K562 (cell line): ENCODE data around the gene ACADM. TPM values are rescaled to one million over a fixed set of nuclear protein-coding genes. Genes with fewer than 3 reads are reported as not detected.
A peak's percentile ranks its signal among the peaks of the same experiment; 100 is the strongest.

Source experiments
- CC2D1A ChIP-seq: fragments of 450-650 bp; IDR thresholded peaks from 2 replicates; pipeline ENCODE4 v1.6.1; 2017; ENCODE audit warnings: mild to moderate bottlenecking
- IRF2 ChIP-seq: sonication (generic); formaldehyde crosslinking; IDR thresholded peaks from 2 replicates; pipeline ENCODE4 v1.8.1; 2022; ENCODE audit warnings: mild to moderate bottlenecking, missing genetic modification reagents
- MEF2A ChIP-seq: IDR thresholded peaks from 2 replicates; pipeline ENCODE4 v1.6.1; 2011; ENCODE audit warnings: low read depth, mild to moderate bottlenecking, low read length, moderate library complexity; ENCODE audit not compliant: control insufficient read depth
- MTA2 ChIP-seq: fragments of 450-650 bp; IDR thresholded peaks from 2 replicates; pipeline ENCODE4 v1.6.1; 2016; ENCODE audit warnings: low read depth
- POLR2A ChIP-seq: fragments of 450-650 bp; conservative IDR thresholded peaks from 2 replicates; pipeline ENCODE4 v1.6.1; 2016
- POLR3A ChIP-seq: IDR thresholded peaks from 2 replicates; pipeline ENCODE4 v1.6.1; 2011; ENCODE audit warnings: borderline replicate concordance, mild to moderate bottlenecking, moderate library complexity; ENCODE audit not compliant: insufficient read length, insufficient read depth; ENCODE audit errors: extremely low read depth
- RB1 ChIP-seq: fragments of 450-650 bp; IDR thresholded peaks from 2 replicates; pipeline ENCODE4 v1.6.1; 2017; ENCODE audit warnings: low read depth, mild to moderate bottlenecking
- TBL1XR1 ChIP-seq, 2 experiments: IDR thresholded peaks; 2 replicates each; pipeline ENCODE4 v1.6.1; 2012; ENCODE audit warnings: improper control_type of control experiment in 2 of 2, low read length in 2 of 2, mild to moderate bottlenecking in 1 of 2
- ZC3H11A ChIP-seq: IDR thresholded peaks from 2 replicates; pipeline ENCODE4 v1.6.1; 2012; ENCODE audit warnings: low read depth, low read length, improper control_type of control experiment
- ZNF124 ChIP-seq: sonication (generic); formaldehyde crosslinking; IDR thresholded peaks from 2 replicates; pipeline ENCODE4 v1.8.1; 2022; ENCODE audit warnings: missing genetic modification reagents
- polyA plus RNA-seq, 8 experiments: library from polyadenylated mRNA; depleted of rRNA in 4 of 8; stranded (reverse) in 5 of 8; unstranded in 3 of 8; fragments of >200 nt; fragmentation: Nextera tagmentation in 2 of 8; fragmentation: Illumina TruSeq in 1 of 8; extraction: Ambion mirVana in 2 of 8; extraction: Trizol in 1 of 8; gene quantifications; 2 replicates each; pipeline versions ENCODE4 v1.2.1 to v1.2.3, GENCODE V29; 2011 to 2014; ENCODE audit warnings: inconsistent platforms in 1 of 8, missing spikeins in 1 of 8
- total RNA-seq, 7 experiments: library from RNA; depleted of rRNA in 6 of 7; stranded (reverse); fragments of >200 nt in 6 of 7; fragmentation: Illumina TruSeq in 2 of 7; extraction: Trizol in 2 of 7; gene quantifications; 2 replicates each; pipeline versions ENCODE4 v1.2.1 to v1.2.3, GENCODE V29; 2011 to 2021; ENCODE audit warnings: low replicate concordance in 1 of 7
- TF ChIP-seq, protein P1 (sequence below): fragments of 450-650 bp; formaldehyde crosslinking; IDR thresholded peaks from 2 replicates; pipeline ENCODE4 v1.4.0; 2022; ENCODE audit warnings: missing genetic modification characterization
- TF ChIP-seq, protein P2 (sequence below): sonication (generic); formaldehyde crosslinking; IDR thresholded peaks from 2 replicates; pipeline ENCODE4 v1.8.1; 2023; ENCODE audit warnings: missing genetic modification reagents, mild to moderate bottlenecking, borderline replicate concordance
- TF ChIP-seq, protein P3 (sequence below), 2 experiments: IDR thresholded peaks; 2 replicates each; pipeline ENCODE4 v1.6.1; 2012; ENCODE audit warnings: improper control_type of control experiment in 2 of 2, low read depth in 2 of 2, low read length in 2 of 2, borderline replicate concordance in 1 of 2
- TF ChIP-seq, protein P4 (sequence below): fragments of 250-450 bp; sonication (Bioruptor Pico); IDR thresholded peaks from 2 replicates; pipeline ENCODE4 v1.4.0; 2020; ENCODE audit warnings: mild to moderate bottlenecking
- TF ChIP-seq, protein P5 (sequence below): fragments of 450-650 bp; conservative IDR thresholded peaks from 2 replicates; pipeline ENCODE4 v1.6.1; 2016; ENCODE audit warnings: missing genetic modification characterization, low read depth, mild to moderate bottlenecking, missing compliant biosample characterization, moderate library complexity

ACADM gene
- total and polyA plus RNA-seq, 9 of the 15 experiments (the other 6 are each of a cell fraction or from before 2014, with no cell fraction given): 82.5 to 156 (median 123) TPM

DNA sequence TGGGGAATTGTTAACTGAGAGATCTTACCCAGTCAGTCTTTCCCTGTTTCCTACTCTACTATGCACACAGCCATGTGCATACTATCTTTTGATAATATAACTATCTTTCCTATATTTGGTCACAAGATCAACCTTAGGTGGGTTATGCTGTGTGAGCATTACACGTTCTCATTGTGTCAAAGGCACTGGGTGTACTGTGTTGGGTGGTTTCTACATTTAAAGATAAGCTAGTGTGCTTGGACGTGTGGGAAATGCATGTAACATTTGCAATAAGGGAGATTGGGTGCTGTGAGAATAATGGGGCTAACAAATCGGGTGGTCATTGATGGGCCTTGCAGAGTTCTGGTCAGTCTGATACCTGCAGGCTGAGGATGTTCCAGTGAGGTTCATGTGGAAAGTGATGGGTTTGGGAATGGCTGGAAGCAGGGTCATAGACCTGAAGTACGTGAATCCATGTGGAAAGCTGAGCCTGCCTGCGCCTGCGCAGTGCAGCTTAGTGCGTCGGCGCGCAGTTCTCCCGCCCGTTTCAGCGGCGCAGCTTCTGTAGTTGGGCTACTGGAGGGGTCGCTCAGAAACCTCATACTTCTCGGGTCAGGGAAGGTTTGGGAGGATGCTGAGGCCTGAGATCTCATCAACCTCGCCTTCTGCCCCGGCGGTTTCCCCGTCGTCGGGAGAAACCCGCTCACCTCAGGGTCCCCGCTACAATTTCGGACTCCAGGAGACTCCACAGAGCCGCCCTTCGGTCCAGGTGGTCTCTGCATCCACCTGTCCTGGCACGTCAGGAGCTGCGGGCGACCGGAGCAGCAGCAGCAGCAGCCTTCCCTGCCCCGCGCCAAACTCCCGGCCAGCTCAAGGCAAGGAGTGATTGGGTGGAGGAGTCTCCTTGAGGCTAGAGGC is 72.1 kb downstream of the ACADM start, which contains the start of gene MSH4 (continued):
- TF ChIP-seq, protein P1, sequence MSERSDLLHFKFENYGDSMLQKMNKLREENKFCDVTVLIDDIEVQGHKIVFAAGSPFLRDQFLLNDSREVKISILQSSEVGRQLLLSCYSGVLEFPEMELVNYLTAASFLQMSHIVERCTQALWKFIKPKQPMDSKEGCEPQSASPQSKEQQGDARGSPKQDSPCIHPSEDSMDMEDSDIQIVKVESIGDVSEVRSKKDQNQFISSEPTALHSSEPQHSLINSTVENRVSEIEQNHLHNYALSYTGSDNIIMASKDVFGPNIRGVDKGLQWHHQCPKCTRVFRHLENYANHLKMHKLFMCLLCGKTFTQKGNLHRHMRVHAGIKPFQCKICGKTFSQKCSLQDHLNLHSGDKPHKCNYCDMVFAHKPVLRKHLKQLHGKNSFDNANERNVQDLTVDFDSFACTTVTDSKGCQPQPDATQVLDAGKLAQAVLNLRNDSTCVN (CRISPR knock-in tag): peak; percentile 98
- TF ChIP-seq, protein P2, sequence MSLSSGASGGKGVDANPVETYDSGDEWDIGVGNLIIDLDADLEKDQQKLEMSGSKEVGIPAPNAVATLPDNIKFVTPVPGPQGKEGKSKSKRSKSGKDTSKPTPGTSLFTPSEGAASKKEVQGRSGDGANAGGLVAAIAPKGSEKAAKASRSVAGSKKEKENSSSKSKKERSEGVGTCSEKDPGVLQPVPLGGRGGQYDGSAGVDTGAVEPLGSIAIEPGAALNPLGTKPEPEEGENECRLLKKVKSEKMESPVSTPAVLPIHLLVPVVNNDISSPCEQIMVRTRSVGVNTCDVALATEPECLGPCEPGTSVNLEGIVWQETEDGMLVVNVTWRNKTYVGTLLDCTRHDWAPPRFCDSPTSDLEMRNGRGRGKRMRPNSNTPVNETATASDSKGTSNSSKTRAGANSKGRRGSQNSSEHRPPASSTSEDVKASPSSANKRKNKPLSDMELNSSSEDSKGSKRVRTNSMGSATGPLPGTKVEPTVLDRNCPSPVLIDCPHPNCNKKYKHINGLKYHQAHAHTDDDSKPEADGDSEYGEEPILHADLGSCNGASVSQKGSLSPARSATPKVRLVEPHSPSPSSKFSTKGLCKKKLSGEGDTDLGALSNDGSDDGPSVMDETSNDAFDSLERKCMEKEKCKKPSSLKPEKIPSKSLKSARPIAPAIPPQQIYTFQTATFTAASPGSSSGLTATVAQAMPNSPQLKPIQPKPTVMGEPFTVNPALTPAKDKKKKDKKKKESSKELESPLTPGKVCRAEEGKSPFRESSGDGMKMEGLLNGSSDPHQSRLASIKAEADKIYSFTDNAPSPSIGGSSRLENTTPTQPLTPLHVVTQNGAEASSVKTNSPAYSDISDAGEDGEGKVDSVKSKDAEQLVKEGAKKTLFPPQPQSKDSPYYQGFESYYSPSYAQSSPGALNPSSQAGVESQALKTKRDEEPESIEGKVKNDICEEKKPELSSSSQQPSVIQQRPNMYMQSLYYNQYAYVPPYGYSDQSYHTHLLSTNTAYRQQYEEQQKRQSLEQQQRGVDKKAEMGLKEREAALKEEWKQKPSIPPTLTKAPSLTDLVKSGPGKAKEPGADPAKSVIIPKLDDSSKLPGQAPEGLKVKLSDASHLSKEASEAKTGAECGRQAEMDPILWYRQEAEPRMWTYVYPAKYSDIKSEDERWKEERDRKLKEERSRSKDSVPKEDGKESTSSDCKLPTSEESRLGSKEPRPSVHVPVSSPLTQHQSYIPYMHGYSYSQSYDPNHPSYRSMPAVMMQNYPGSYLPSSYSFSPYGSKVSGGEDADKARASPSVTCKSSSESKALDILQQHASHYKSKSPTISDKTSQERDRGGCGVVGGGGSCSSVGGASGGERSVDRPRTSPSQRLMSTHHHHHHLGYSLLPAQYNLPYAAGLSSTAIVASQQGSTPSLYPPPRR (CRISPR knock-in tag): no peak
- TF ChIP-seq, protein P3, sequence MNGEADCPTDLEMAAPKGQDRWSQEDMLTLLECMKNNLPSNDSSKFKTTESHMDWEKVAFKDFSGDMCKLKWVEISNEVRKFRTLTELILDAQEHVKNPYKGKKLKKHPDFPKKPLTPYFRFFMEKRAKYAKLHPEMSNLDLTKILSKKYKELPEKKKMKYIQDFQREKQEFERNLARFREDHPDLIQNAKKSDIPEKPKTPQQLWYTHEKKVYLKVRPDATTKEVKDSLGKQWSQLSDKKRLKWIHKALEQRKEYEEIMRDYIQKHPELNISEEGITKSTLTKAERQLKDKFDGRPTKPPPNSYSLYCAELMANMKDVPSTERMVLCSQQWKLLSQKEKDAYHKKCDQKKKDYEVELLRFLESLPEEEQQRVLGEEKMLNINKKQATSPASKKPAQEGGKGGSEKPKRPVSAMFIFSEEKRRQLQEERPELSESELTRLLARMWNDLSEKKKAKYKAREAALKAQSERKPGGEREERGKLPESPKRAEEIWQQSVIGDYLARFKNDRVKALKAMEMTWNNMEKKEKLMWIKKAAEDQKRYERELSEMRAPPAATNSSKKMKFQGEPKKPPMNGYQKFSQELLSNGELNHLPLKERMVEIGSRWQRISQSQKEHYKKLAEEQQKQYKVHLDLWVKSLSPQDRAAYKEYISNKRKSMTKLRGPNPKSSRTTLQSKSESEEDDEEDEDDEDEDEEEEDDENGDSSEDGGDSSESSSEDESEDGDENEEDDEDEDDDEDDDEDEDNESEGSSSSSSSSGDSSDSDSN (IDR thresholded peaks at IDR 0.05; ENCODE audit: borderline replicate concordance in 1 of 2, low read depth in 2 of 2, low read length in 2 of 2): no peak
- TF ChIP-seq CC2D1A: no peak
- no peak for TF ChIP-seq POLR3A
- TF ChIP-seq, protein P4, sequence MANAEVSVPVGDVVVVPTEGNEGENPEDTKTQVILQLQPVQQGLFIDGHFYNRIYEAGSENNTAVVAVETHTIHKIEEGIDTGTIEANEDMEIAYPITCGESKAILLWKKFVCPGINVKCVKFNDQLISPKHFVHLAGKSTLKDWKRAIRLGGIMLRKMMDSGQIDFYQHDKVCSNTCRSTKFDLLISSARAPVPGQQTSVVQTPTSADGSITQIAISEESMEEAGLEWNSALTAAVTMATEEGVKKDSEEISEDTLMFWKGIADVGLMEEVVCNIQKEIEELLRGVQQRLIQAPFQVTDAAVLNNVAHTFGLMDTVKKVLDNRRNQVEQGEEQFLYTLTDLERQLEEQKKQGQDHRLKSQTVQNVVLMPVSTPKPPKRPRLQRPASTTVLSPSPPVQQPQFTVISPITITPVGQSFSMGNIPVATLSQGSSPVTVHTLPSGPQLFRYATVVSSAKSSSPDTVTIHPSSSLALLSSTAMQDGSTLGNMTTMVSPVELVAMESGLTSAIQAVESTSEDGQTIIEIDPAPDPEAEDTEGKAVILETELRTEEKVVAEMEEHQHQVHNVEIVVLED (CRISPR knock-in tag): no peak
- TF ChIP-seq IRF2 (CRISPR knock-in tag): no peak
- TF ChIP-seq POLR2A: peak; percentile 95
- TF ChIP-seq MEF2A: no peak
- no peak for TF ChIP-seq ZNF124 (CRISPR knock-in tag)
- no peak for TF ChIP-seq MTA2
- TF ChIP-seq, protein P5, sequence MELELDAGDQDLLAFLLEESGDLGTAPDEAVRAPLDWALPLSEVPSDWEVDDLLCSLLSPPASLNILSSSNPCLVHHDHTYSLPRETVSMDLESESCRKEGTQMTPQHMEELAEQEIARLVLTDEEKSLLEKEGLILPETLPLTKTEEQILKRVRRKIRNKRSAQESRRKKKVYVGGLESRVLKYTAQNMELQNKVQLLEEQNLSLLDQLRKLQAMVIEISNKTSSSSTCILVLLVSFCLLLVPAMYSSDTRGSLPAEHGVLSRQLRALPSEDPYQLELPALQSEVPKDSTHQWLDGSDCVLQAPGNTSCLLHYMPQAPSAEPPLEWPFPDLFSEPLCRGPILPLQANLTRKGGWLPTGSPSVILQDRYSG (tag): no peak
- TF ChIP-seq ZC3H11A: no peak
- peak; percentile 62; the same call in 1 of the 2 replicates for TF ChIP-seq RB1
- TF ChIP-seq TBL1XR1 (IDR thresholded peaks at IDR 0.05; ENCODE audit: low read length in 2 of 2): no peak
